Activated gamma-delta T cell (primary cell): ENCODE results near the gene NPB.

ENCODE experiments used
- DNase-seq: peaks from one replicate; lab custom pipeline; 2025; lab: John Stamatoyannopoulos, UW
- total RNA-seq, 2 donors: gene quantifications; one replicate each; lab custom pipeline; 2026; lab: John Stamatoyannopoulos, UW

Gene NPB
- 0.48 to 0.51 reads per million in 2 donors for total RNA-seq

DNA sequence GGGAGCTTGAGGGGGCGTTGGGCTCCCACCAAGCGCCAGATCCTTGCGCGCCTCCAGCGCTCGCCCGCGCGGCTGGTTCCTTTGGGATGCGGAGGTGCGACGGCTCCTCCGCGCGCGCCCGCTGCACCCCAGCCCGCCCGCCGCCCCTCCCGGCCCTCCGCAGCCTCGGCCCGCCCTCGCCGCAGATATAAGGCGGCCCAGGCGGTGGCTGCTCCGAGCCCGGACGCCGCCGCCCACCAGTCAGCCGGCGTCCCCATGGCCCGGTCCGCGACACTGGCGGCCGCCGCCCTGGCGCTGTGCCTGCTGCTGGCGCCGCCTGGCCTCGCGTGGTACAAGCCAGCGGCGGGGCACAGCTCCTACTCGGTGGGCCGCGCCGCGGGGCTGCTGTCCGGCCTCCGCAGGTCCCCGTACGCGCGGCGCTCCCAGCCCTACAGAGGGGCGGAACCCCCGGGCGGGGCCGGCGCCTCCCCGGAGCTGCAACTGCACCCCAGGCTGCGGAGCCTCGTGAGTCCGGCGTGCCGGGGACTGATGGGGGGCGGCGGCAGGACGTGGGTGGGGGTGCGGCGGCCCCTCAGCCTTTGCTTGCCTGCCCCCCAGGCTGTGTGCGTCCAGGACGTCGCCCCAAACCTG lies at the start of gene NPB:
Gene NPB, plus strand, starts transcription at position 216 of the 630 bp plus-strand sequence. Its CDS starts 40 bp downstream, at position 256.
- no peak for DNase-seq

DNA sequence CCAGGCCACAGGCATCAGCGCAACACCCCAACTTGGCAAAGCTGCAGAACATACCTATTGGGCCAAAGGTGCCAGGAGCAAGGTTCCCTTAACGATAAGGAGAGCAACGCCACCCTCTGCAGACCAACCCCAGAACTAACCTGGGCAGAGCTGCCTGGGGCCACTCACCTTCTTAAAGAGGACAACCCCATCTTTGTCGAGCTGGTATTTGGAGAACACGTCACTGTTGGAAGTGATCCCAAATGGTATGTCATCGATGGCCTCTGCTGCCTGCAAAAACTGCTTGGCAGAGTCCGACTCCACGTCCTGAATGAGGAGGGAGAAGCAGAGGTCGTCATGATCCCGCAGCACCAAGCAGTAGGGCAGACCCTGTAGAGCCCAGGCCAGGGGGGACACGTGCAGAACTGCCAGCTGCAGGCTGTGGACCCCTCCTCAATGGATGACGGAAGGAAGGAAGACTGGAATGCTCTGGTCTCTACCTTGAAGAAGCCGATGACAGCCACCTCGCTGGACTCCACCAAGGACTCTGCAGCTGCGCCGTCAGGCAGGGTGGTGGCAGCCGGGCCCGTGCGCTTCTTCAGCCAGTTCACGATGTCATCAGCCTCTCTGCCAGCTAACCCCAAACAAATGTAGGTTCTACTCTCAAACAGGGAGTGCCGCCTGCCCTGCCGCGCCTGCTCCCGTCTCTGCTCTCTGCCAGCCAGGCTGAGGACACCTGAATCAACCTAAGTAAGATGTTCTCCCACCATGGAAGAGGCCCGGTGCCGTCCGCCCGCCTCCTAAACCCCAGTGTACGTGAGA lies 46.9 kb upstream of the NPB start:
- DNase-seq: no peak

DNA sequence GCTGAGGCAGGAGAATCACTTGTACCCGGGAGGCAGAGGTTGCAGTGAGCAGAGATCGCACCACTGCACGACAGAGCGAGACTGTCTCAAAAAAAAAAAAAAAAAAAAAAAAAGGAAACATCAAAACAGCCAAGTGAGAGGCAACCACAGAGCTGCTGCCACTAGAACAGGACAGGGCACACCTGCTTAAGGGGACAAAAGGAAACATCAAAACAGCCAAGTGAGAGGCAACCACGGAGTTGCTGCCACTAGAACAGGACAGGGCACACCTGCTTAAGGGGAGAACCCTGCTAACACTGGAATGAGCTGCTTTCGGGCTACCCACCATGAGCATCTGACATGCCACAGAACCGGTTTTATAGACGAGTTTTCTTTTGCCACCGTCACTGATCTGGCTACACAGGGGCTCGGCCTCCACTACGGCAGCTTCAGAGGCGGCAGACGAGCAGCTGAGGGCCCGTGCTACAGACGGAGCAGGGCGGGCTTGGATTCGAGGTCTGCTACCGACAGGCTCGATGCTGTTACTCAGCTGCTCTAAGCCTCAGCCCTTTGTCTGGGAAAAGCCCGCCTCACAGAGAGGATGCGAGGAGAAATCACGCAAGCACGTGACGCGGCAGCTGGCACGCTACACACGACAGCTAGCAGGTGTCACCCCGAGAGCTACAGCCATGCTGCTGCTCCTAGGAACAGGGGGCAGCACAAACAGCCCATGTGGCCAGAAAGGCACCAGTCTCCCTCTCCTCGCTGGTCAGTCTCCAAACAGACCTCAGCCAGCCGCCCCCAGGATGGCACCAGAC lies 43.7 kb upstream of the NPB start:
- no peak for DNase-seq

DNA sequence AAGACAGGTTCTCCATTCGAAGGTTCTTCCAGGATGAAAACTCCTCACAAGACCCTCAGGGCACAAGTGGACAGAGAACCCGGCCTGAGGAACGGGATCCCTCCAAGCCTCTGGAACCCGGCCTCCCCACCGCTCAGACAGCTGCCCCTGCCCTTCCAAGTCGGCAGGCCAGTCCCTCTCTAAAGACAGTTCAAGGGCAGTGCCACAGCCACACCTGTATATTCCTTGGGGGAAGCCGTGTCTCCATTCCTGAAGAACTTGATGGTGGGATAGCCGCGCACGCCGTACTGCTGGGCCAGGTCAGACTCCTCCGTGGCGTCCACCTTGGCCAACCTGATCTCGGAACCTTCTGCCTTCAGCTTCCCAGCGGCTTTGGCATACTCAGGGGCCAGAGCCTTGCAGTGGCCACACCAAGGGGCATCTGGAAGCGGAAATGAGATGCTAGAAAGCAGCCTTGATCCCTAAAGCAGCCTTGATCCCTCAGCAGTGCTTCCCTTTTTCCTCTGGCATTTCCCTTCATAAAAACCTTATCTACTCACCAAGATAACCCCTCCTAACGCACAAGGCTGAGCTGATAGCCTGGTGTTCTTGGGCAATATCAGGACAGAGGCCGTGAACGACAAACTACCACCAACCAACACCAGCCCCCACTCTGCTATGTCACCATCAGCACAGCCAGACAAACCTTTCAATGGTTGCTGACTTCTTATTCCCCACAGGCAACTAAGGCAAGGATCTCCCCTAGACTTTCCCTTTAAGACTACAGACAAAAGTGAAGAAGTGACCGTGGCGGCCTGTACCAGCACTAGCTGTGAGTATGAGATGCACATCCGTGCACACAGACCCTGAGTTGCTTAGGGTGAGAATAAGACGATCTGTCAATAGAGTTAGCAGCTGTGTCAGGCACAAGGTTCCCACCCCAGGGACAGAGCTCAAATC lies 42.8 kb upstream of the NPB start:
- no peak for DNase-seq

DNA sequence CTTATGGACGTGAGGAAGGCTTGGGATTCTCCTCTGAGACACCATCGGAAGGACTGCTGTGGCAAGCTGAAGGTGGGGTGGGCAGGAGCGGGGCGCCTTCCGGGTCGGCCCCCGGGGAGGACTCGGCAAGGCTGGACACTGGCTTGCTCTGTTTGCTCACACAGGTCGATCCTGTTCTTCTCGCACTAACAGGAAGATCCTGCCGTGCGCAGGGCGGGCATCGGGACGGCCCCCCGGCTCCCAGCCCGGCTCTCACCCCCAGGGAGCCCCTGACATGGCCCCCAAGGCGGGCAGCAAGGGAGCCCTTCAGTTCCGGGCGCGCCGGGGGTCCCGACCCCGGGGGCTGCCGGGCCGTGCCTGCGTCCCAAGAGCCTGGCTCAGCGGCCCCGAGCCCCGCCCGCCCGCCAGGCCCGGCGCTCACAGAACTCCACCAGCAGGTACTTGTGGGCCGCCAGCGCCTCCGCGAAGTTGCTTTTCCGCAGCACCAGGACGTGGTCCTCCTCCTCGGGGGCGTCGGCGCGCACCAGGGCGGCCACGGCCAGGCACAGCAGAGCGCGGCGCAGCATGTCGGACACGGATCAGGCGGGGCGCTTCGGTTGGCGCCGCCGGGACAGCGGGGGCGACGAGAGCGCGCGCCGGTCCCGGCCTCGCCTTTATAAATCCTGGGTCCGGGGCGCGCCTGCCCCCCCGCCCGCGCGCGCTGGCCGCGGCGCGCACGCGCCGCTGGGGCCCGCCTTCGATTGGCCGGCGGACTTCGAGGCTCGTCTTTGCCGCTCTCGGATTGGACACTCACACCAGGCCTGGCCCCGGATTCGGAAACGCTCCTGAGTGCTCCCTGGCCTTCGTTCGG lies 41.9 kb upstream of the NPB start, which contains the start of gene P4HB:
Gene P4HB, minus strand, starts transcription at position 630 of the 850 bp plus-strand sequence. Its CDS starts 64 bp downstream, at position 566.
- DNase-seq: peak; percentile 97

DNA sequence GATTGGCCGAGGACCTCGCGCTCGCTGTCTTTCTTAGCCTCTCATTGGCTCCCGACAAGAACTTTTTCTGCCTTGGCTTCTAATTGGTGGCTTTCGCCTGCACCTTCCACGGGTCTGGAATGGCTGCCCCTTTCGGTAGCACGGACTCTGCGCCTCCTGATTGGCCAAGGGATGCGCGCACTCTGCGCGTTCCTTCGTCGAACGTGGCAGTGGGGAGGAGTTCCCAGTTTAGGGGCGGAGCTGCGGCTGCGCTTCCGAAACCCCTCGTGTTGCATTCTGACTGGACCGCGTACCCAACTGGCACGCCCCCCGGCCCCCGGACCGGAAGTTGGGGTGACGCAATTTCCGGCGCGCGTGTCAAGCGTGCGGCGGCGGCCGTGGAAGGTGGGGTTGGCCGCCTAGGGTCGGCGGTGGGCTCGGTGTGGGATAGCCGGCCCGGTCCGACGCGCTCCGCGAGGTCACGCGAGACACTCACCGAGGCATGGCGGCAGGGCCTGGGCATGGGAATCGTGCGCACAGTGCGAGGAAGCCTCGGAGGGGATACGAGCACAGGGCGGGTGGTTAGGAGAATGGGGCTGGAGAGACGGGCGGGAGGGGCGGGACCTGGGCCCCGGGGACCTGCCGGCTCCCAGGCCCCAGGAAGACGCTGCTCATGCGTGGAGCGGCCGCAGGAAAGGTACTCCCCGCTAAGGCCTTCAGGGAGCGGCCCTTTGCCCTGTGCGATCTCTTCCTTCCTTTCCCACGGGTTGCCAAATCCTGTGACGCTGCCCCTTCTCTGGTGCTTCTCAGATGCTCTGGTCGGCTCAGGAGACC lies 41.1 kb upstream of the NPB start:
- DNase-seq: peak; percentile 98

DNA sequence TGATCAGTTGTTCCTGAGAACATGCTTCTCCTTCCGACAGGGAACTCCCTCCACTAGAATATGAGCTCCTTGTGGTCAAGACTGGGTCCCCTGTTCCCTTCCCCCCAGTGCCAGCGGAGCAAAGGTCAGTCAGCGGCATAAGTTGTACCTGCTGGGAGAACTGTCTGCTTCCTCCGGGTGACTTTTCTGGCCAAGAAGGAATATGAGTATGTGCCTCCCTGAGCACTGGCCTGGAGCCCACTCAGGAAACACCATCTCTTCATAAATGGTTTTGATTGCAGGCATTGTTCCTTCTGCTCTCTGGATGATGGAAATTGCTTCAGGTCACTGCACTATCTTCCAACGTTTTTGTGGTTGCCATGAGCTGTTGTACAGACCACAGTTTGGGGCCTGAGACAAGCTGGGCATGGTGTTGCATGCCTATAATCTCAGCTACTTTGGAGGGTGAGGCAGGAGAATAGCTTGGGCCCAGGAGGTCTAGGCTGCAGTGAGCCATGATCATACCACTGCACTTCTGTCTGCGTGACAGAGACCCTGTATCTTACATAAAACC lies 38.8 kb upstream of the NPB start:
- DNase-seq: no peak

DNA sequence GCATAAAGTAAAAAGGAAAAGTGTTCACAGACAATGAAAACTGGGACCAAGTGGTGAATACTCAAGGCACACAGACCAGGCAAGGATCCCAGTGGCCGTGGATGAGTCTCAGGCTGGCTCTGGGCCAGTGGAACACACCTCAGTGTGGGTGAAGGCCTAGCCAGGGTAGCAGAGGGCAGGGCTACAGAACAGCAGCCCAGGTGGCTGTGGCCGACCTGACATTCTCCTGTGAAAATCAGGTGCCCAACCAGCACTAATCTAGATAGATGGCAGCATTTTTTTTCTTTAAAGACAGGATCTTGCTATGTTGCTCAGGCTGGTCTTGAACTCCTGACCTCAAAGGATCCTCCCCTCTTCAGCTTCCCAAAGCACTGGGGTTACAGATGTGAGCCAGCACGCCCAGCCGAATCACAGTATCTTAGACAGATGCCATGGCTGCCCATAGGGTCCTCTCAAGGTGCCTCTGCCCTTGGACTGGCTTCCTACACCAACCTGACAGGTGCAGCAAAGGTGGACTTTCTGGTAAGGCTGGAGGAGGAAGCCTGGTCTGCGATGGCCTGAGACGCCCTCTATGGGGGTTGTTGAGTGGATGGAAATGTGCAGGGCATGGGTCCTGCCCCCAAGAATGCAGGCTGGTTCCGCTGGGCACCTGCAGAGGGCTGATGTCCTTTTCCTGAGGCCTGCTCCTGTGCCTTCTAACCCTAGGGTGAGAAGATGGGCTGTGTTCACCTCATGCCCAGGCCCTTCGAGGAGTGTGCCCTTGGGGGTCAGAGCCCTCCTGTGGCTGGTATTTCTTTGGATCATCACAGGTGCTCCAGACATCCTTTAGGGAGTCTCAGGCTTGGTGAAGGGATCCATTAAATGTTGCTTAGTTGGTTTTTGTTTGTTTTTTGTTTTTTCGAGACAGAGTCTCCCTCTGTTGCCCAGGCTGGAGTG lies 37.9 kb upstream of the NPB start:
- no peak for DNase-seq

DNA sequence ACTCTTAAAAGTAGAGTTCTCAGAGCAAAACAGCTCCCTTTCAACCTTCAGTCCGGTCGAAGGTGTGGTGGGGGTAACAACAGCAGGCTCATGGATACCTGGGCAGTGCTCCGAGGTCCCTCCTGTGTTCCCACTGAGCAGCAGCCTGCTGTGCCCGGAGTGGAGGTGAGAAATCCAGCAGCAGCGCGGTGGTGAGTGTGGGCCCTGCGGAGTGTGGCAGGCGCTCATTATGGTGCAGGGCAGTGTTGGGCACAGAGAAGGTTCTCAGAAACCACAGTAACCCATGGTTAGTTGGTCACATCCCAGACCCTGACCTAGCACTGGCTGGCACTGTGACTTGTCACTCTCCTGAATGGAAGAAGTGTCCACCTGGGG lies 36.7 kb upstream of the NPB start:
- DNase-seq: no peak

DNA sequence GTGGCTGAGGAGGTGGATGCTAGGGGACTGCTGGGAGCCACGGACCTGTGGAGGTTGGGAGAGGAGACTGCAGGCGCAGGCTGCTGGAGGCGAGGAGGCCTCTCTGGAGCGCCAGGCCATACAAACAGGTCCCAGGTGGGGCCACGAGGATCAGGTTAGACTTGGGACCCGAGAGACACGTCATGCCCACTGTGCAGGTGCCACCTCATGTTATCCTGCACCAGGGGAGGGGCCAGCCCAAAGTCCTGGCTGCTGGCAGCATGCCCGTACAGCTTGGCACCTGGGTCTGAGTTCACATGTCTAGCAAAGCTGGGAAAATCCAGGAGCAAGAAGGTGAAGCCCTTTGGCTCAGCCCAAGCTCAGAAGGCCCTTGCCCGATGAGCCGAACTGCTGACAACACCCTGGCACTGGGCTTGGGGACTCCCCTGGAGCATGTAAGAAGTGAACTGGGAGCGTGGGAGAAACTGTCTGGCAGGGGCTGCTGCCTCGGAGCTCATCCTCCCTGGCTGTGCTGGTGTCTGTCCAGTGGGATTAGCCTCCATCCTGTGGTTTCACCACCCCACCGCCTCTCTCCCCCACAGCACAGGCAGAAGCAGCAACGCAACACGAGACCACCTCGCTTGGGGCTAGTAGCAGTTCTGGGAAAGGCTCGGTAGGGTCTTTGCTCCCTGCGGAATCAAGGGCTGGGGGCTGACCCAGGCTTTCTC lies 36.2 kb upstream of the NPB start:
- DNase-seq: no peak

DNA sequence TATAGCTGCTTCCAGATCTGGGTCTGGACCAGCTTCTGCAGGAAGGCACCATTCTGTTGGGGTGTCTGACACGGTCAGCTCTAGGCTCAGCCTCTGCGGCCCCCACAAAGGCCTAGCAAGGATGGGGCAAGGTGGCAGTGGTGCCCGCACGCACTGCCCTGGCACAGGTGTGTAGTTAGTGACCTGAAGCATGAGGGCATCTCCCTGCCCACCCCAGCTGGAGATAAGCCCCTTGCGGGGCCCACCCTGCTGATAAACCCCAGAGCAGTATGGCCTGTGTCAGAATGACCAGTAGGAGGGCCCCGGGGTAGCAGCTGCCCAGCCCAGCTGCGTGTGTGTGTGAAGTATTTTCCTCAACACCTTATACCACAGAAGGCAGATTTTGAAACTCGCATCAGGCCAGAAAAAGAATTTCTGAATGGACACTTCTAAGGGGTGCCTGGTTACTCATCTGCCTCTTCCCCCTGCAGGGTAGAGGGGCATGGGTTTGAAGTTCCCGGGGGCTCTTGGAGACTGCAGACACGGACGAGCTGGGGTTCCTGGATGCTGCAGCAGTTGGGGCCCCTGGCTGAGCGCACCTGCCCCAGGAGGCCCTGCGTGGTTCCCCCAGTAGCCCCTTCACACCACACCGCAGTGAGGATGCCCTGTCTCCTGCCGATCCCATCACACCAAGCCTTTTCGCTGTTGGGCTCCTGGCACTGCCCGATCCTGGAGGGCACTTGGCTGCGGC lies 35.4 kb upstream of the NPB start:
- no peak for DNase-seq

DNA sequence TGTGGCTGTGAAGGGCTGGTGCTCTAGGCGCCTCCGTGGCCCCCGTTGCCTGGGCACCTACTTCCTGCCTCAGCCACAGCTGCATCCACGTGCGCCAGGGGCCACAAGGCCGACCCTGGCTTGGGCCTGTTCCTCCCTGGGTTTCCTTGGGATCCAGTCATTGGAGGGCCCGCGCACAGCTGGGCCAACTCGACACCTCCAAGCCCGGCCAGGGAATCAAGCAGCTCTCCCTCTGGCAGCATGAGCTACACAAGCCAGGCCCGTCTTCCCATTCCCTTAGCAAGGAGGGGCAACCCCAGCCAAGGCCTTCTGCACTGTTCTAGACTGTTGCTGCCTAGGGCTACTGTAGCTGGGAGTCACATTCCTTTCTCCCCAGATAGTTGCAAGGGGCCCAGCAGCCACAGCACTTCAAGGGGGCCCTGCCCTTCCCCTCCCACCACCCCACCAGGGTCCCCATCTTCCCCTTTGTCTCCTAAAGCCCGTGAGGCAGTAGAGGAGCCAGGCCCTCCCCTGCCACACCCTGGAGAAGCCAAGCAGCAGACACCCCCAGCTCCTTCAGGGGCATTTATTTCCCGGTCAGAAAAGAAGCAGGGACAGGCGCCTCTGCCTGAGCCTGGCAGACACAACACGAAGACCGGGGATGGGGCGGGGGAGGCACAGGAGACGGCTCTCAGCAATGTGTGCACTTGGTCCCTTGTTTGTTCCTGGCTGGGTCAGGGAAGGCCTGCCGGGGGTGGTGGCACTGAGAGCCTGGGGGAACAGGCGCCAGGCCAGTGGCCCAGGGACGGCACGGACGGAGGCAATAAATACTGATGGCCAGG lies 34.7 kb upstream of the NPB start:
- DNase-seq: no peak

DNA sequence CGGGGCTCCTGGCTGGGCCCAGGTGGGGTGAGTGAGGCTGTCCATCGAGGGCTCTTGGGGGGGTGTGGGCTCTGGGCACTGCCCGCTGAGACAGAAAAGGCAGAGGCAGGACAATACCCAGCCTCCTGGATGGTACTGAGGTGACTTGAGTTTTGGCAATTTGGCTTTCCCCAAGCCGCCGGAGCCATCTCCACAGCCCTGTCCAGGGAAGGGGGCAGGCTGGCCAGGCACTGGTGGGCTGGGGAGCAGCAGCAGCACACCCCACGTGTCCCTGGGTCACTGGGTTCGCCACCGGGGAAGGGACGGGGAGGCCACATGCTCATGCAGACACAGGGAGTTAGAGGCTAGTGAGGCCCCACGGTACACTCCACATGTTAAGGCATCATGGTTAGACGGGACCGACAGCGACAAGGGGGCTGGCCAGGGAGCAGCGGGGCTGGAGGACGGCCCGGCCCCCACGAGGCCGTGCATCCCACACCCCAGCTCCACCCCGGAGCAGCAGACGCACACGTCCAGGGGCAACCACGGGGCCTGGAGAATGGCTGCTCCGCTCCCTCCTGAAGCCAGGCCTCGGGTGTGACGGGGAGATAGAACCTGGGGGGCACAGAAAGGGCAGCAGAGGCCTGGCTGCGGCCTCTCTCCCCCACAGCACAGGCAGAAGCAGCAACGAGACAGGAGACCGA lies 33.9 kb upstream of the NPB start:
- DNase-seq: no peak

DNA sequence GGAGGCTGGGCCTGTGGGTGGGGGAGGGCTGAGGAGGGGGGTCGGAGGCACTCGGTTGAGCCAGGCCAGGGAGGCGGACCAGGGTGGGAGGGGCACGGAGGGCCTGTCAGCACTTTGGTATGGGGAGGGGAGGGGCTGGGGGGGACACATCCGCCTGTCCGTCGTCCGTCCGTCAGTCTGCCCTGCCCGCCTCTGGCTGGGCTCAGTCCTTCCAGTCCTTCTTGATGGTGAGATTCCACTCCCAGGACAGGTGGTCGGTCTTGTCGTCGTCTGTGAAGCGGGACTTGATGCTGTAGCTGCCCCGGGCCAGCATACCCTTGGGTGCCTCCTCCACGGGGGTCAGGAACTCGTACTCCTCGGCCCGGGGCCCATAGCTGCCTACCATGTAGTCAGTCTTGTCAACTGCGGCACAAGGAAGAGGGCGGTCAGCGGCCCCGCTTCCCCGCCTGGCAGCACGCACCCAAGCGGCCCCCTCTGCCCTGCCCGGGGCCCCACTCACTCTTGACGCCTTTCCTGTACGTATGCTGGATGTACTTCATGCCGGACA lies 33.3 kb upstream of the NPB start:
- DNase-seq: no peak
